ENCODE measurements around the gene KPRP.

DNA sequence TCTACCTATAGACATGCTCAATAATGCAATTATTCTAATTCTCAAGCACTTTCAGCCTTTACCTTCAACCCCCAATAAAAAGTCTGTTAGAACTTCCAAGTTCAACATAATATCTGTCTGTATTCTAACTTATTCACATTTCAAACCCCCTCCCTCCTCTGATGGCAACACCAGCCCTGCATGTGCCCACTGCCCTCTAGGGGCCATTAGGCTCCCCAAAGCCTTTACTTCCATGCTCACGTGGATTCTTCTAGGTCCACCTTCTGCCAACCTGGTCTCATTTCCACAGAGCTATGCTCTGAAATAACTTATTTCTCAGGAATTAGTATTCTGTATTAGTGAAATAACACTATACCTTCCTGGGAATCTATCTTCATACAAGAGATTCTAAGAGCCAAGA lies 22.2 kb upstream of the KPRP start:
- TF ChIP-seq, protein P1, sequence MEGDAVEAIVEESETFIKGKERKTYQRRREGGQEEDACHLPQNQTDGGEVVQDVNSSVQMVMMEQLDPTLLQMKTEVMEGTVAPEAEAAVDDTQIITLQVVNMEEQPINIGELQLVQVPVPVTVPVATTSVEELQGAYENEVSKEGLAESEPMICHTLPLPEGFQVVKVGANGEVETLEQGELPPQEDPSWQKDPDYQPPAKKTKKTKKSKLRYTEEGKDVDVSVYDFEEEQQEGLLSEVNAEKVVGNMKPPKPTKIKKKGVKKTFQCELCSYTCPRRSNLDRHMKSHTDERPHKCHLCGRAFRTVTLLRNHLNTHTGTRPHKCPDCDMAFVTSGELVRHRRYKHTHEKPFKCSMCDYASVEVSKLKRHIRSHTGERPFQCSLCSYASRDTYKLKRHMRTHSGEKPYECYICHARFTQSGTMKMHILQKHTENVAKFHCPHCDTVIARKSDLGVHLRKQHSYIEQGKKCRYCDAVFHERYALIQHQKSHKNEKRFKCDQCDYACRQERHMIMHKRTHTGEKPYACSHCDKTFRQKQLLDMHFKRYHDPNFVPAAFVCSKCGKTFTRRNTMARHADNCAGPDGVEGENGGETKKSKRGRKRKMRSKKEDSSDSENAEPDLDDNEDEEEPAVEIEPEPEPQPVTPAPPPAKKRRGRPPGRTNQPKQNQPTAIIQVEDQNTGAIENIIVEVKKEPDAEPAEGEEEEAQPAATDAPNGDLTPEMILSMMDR (IDR thresholded peaks at IDR 0.05) = no peak
- TF ChIP-seq POLR2A (IDR thresholded peaks at IDR 0.05) = no peak
- no peak for TF ChIP-seq EP300 (IDR thresholded peaks at IDR 0.05)

Data from tibial nerve (tissue), 4 donors.